ENCODE results near the gene BARHL1.

GRCh38 chr9:132594412-132594811, 12.0 kb downstream of the BARHL1 start:
- TF ChIP-seq CTCF (IDR thresholded peaks at IDR 0.05) (no peak), ZFX (IDR thresholded peaks at IDR 0.05; ENCODE audit: borderline replicate concordance) (no peak)
